ENCODE measurements around the gene SLC35D1. TPM values are rescaled to one million over a fixed set of nuclear protein-coding genes. Genes with fewer than 3 reads are reported as not detected.

The SLC35D1 gene
- total RNA-seq, 4 donors from 2014 or later = 6.7 to 9.3 (median 8.1) TPM

DNA sequence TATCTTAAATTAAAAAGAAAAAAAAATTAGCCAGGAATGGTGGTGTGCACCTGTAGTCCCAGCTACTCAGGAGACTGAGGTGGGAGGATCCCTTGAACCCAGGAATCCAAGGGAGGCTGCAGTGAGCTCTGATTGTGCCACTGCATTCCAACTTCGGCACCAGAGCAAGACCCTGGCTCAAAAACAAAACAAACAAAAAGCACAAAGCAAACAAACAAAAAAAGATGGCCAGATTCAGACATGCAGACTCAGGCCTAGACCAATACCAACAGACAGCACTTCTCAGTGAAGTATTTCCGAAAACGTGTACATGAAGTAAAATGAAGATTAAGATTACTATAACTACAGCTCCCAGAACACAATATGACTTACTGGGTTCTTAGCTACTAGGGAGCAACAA, 10.6 kb downstream of the SLC35D1 start:
- no peak for ATAC-seq
- no peak for DNase-seq
- Histone ChIP-seq H3K9me3 (no peaks in the 10 kb centered on the region), H3K36me3 (peaks cover 2 to 48% of the 10 kb centered on the region in 2 donors), H3K4me3 (no peak overlapping the region), H3K27ac (peak overlapping the region; percentile 45 to 73 (median 68)), H3K27me3 (no peaks in the 10 kb centered on the region), H3K4me1 (peaks cover 16 to 20% of the 10 kb centered on the region in 2 donors)
- TF ChIP-seq, protein P1, sequence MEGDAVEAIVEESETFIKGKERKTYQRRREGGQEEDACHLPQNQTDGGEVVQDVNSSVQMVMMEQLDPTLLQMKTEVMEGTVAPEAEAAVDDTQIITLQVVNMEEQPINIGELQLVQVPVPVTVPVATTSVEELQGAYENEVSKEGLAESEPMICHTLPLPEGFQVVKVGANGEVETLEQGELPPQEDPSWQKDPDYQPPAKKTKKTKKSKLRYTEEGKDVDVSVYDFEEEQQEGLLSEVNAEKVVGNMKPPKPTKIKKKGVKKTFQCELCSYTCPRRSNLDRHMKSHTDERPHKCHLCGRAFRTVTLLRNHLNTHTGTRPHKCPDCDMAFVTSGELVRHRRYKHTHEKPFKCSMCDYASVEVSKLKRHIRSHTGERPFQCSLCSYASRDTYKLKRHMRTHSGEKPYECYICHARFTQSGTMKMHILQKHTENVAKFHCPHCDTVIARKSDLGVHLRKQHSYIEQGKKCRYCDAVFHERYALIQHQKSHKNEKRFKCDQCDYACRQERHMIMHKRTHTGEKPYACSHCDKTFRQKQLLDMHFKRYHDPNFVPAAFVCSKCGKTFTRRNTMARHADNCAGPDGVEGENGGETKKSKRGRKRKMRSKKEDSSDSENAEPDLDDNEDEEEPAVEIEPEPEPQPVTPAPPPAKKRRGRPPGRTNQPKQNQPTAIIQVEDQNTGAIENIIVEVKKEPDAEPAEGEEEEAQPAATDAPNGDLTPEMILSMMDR (IDR thresholded peaks at IDR 0.05 in 4 of 5, conservative IDR thresholded peaks at IDR 0.05 in 1 of 5) = no peak
- TF ChIP-seq POLR2A (IDR thresholded peaks at IDR 0.05) = no peak
- in situ Hi-C loops (cut with MboI; ENCODE audit: low sequenced_read_pairs in 4 of 4) (no loop called here), intact Hi-C loops (cut with DNase I; ENCODE audit: low total_unique reads) (no loop called here)

DNA sequence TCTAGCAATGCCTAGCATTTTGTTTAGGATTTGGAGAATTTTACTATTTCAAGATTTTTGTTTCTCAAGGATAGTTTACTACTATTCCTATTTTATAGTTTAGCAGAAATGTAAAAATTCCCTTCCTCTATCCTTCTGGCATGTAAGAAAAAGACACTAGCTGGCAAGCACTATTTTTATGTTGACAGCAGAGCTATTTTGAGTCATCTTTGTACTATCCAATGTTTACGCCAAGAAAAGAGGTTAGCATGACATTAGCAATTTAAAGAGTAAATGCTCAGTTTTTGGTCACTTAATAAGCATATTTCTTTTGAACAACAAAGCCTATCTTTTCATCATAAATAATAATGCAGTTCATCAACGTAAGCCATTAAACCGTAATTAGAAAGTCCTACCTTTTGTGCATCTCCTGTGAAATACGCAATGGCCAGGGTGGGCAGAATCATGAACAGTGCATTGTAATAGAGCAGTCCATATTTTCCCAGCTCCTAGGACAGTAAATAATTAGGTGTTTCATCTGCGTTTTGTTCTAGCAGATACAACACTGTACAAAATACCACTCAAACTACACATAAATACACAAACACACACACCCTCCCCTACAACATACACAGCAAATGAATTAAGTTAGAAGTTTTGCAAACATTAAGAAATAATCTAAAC, 12.0 kb downstream of the SLC35D1 start:
- Histone ChIP-seq H3K27ac (peak overlapping the region; percentile 1 to 73 (median 68)), H3K27me3 (no peaks in the 10 kb centered on the region), H3K9me3 (no peaks in the 10 kb centered on the region), H3K4me3 (no peak overlapping the region), H3K4me1 (peaks cover 16 to 20% of the 10 kb centered on the region in 2 donors), H3K36me3 (peaks cover 2 to 41% of the 10 kb centered on the region in 2 donors)
- in situ Hi-C loops (cut with MboI; ENCODE audit: low sequenced_read_pairs in 4 of 4) = no loop called here
- ATAC-seq (peak; percentile 85 to 88), DNase-seq (no peak)
- intact Hi-C loops (cut with DNase I; ENCODE audit: low total_unique reads) = no loop called here
- TF ChIP-seq POLR2A (IDR thresholded peaks at IDR 0.05) = no peak
- TF ChIP-seq, protein P1 (IDR thresholded peaks at IDR 0.05 in 4 of 5, conservative IDR thresholded peaks at IDR 0.05 in 1 of 5) = no peak

DNA sequence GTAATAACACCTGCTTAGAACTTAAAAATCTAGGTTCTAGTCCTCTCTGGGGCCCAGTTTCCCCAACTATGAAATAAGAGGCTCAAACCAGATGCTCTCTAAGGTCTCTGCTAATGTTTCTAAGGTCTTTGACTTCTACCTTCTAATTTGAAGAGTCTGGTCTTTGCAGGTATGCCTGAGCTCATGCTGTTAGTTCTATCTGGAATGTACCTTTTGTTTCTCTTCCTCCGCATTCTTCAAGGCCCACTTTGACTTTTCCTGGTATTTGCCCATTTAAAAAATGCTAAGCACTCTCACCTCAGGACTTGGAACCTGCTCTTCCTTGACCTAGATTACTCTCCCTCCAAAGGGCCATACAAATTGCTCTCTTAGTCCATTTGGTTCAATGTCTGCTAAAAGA, 13.5 kb downstream of the SLC35D1 start:
- H3K36me3 ChIP-seq = peaks cover 2 to 37% of the 10 kb centered on the region in 2 donors
- intact Hi-C loops (cut with DNase I; ENCODE audit: low total_unique reads) = no loop called here
- no peaks in the 10 kb centered on the region for H3K27me3 ChIP-seq
- peak overlapping the region in 2 of 4 donors; percentile 65 to 72 for H3K27ac ChIP-seq
- H3K4me1 ChIP-seq = peaks cover 16 to 20% of the 10 kb centered on the region in 2 donors
- ATAC-seq (no peak), DNase-seq (no peak)
- TF ChIP-seq, protein P1 (IDR thresholded peaks at IDR 0.05 in 4 of 5, conservative IDR thresholded peaks at IDR 0.05 in 1 of 5) = no peak
- TF ChIP-seq POLR2A (IDR thresholded peaks at IDR 0.05) = no peak
- H3K4me3 ChIP-seq = no peak overlapping the region
- no peaks in the 10 kb centered on the region for H3K9me3 ChIP-seq
- in situ Hi-C loops (cut with MboI; ENCODE audit: low sequenced_read_pairs in 4 of 4) = no loop called here

DNA sequence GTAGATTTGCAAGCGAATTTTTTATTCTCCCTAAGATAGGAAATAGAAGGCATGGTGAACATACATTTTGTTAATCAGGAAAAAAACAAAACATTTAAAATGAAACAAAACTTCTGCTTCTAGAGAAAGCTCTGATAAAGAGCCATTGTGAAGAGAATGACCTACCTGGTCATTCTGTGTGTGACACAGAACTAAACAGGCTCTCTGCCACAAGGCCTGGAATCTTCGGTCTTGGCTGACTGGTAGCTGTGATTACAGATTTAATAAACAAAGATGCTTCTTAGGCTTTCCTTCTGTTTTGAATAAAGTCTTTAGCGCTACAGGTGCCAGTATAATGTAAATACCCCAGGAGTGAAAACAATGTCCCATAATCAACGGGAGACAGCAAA, 22.1 kb downstream of the SLC35D1 start:
- Histone ChIP-seq H3K9me3 (no peaks in the 10 kb centered on the region), H3K4me1 (peaks cover 19% of the 10 kb centered on the region in 2 donors), H3K4me3 (no peak overlapping the region), H3K27ac (peak overlapping the region; percentile 27 to 55 (median 42)), H3K27me3 (no peaks in the 10 kb centered on the region), H3K36me3 (peaks cover 0 to 26% of the 10 kb centered on the region in 2 donors)
- peak in 1 of 2 donors; percentile 29 for ATAC-seq
- in situ Hi-C loops (cut with MboI; ENCODE audit: low sequenced_read_pairs in 4 of 4) (no loop called here), intact Hi-C loops (cut with DNase I; ENCODE audit: low total_unique reads) (no loop called here)
- DNase-seq = no peak
- TF ChIP-seq POLR2A (IDR thresholded peaks at IDR 0.05) = no peak
- TF ChIP-seq, protein P1 (IDR thresholded peaks at IDR 0.05 in 4 of 5, conservative IDR thresholded peaks at IDR 0.05 in 1 of 5) = no peak

Data from gastrocnemius medialis (tissue), 4 donors.